Lung (tissue), 12 donors: ENCODE data around the gene DTD2. TPM values are rescaled to one million over a fixed set of nuclear protein-coding genes. Genes with fewer than 3 reads are reported as not detected.

Source experiments
- ATAC-seq: fragments of 200-7000 bp; cut with Tn5 transposase; one replicate; pipeline ENCODE4 v1.9.1; 2020; ENCODE audit warnings: moderate number of reproducible peaks; ENCODE audit not compliant: insufficient read depth, low FRiP score
- DNase-seq, 3 donors: peaks; one replicate each; pipeline ENCODE4 v3.0.0-alpha.2; 2013 to 2017
- H3K27ac ChIP-seq, 2 donors: one replicate each; pipeline ENCODE4 v1.5.1; 2013; ENCODE audit warnings: mild to moderate bottlenecking in 2 of 2, moderate library complexity in 2 of 2, control low read depth in 1 of 2, inconsistent platforms in 1 of 2, low read depth in 1 of 2, low read length in 1 of 2
- H3K27me3 ChIP-seq, 3 donors: one replicate each; pipeline ENCODE4 v1.5.1; 2013; ENCODE audit warnings: low read length in 2 of 3; ENCODE audit not compliant: control insufficient read depth in 3 of 3, insufficient read depth in 3 of 3
- H3K36me3 ChIP-seq, 4 donors: one replicate each; pipeline ENCODE4 v1.5.1; 2013; ENCODE audit warnings: low read length in 4 of 4, mild to moderate bottlenecking in 1 of 4, moderate library complexity in 1 of 4; ENCODE audit not compliant: control insufficient read depth in 4 of 4, insufficient read depth in 4 of 4
- H3K4me1 ChIP-seq, 5 donors: one replicate each; pipeline ENCODE4 v1.5.1; 2013; ENCODE audit warnings: low read length in 5 of 5, mild to moderate bottlenecking in 2 of 5, moderate library complexity in 1 of 5; ENCODE audit not compliant: control insufficient read depth in 5 of 5, insufficient read depth in 5 of 5
- H3K4me3 ChIP-seq: one replicate; pipeline ENCODE4 v1.5.1; 2013; ENCODE audit warnings: mild to moderate bottlenecking, control low read depth, moderate library complexity
- H3K9ac ChIP-seq, 2 donors: one replicate each; pipeline ENCODE4 v1.5.1; 2013; ENCODE audit warnings: low read length in 2 of 2, control low read depth in 1 of 2; ENCODE audit not compliant: insufficient read depth in 1 of 2
- H3K9me3 ChIP-seq, 4 donors: one replicate each; pipeline ENCODE4 v1.5.1; 2013; ENCODE audit warnings: low read length in 3 of 4, mild to moderate bottlenecking in 1 of 4, moderate library complexity in 1 of 4; ENCODE audit not compliant: control insufficient read depth in 4 of 4, insufficient read depth in 3 of 4
- CTCF ChIP-seq: IDR thresholded peaks from 2 replicates; pipeline ENCODE4 v1.5.1; 2012; ENCODE audit warnings: mild to moderate bottlenecking; ENCODE audit errors: control extremely low read depth, extremely low read depth
- WGBS, 2 donors: extraction: QIAGEN DNeasy Blood & Tissue Kit; methylation state at CpG; one replicate each; pipeline ENCODE4 v1.1.7; 2013; 5-methylcytosine and 5-hydroxymethylcytosine counted together
- polyA plus RNA-seq, 2 donors: library from polyadenylated mRNA; stranded (reverse); fragments of 200-250 nt; gene quantifications; one replicate each; pipeline ENCODE4 v1.2.1, GENCODE V29; 2013
- total RNA-seq, 2 donors: library from RNA; depleted of rRNA in 1 of 2; stranded (reverse); fragments of >200 nt in 1 of 2; gene quantifications; one replicate each; pipeline ENCODE4 v1.2.1, GENCODE V29; 2014 to 2021
- donor health status: control.
- donor health status: control.
- donor health status: Bipolar disorder and iron deficiency.
- donor health status: healthy.
- donor health status: DM: yes; HTN: yes; CAD: no.

The DTD2 gene
- total and polyA plus RNA-seq, 4 donors: 10.4 to 33.3 (median 17.3) TPM

GRCh38 chr14:31435276-31435675 lies 22.0 kb downstream of the DTD2 start:
- Histone ChIP-seq H3K9ac (no peak overlapping the region), H3K27me3 (no peaks in the 10 kb centered on the region), H3K9me3 (peaks cover 0 to 6% (median 0%) of the 10 kb centered on the region in 4 donors), H3K36me3 (peaks cover under 1 to 5% (median 2%) of the 10 kb centered on the region in 4 donors), H3K4me3 (no peak overlapping the region), H3K27ac (no peak overlapping the region), H3K4me1 (peaks cover 0 to 7% (median 0%) of the 10 kb centered on the region in 5 donors)
- DNase-seq: peak in 1 of 3 donors; percentile 23
- TF ChIP-seq CTCF: no peak
- peak; percentile 34 for ATAC-seq

DNA sequence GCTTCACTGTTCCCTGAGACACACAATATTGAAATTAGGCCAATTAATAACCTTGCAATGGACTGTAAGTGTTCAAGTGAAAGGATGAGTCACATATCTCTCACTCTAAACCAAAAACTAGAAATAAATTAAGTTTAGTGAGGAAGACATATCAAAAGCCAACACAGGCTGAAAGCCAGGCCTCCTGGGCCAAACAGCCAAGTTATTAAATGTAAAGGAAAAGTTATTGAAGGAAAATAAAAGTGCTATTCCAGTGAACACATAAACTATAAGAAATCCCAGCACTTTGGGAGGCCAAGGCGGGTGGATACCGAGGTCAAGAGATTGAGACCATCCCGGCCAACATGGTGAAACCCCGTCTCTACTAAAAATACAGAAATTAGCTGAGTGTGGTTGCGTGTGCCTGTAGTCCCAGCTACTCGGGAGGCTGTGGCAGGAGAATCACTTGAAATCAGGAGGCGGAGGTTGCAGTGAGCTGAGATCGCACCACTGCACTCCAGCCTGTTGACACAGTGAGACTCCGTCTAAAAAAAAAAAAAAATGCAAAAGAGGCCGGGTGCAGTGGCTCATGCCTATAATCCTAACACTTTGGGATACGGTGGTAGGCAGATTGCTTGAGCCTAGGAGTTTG lies 26.6 kb downstream of the DTD2 start:
- ATAC-seq (no peak), DNase-seq (no peak)
- H3K27ac ChIP-seq: no peak overlapping the region
- 92 to 97% methylated on average over 11 of the region's 11 CpGs for WGBS, 2 donors
- H3K4me3 ChIP-seq: no peak overlapping the region
- H3K9ac ChIP-seq: no peak overlapping the region
- peaks cover 0 to 6% (median 0%) of the 10 kb centered on the region in 4 donors for H3K9me3 ChIP-seq
- peaks cover 0 to 5% (median 2%) of the 10 kb centered on the region in 4 donors for H3K36me3 ChIP-seq
- H3K27me3 ChIP-seq: no peaks in the 10 kb centered on the region
- no peak for TF ChIP-seq CTCF
- H3K4me1 ChIP-seq: peaks cover 0 to 7% (median 0%) of the 10 kb centered on the region in 5 donors

DNA sequence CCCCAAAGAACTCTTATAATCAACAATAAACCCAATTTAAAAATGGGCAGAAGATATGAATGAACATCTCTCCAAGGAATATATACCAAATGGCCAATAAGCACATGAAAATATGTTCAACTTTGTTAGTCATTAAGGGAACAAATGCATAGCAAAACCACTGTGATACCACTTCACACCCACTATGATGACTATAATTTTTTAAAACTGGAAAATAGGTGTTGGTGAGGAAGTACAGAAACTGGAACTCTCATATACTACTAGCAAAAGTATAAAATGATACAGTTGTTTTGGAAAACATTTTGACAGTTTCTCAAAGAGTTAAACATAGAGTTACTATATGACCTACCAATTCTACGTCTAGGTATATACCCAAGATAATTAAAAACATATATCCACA lies 27.5 kb downstream of the DTD2 start:
- Histone ChIP-seq H3K9ac (no peak overlapping the region), H3K27ac (no peak overlapping the region), H3K9me3 (peaks cover 0 to 6% (median 0%) of the 10 kb centered on the region in 4 donors), H3K36me3 (peaks cover 0 to 5% (median 2%) of the 10 kb centered on the region in 4 donors), H3K27me3 (no peaks in the 10 kb centered on the region), H3K4me1 (peaks cover 0 to 1% (median 0%) of the 10 kb centered on the region in 5 donors), H3K4me3 (no peak overlapping the region)
- no peak for TF ChIP-seq CTCF
- no peak for ATAC-seq
- no peak for DNase-seq
- WGBS, 2 donors: 93 to 94% methylated on average over 1 of the region's 1 CpG

DNA sequence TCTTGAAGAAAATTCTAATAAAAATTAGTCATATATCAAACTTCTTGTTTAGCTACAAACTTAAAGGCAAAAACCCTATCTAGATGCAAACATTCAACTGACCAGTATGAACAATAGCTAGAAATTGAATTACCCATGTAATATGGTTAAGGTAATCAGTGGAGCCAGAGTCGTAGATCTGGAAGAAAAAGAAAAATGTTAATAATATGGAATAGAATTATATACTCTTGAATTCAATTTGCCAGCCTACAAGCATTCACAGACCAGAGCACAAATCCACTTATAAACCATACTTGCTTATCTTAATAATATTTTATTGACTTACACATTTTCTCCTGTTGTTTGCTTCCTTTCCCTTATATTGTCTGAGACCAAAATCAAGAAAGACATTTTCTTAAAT lies 29.3 kb downstream of the DTD2 start:
- Histone ChIP-seq H3K4me1 (peaks cover 0 to 1% (median 0%) of the 10 kb centered on the region in 5 donors), H3K4me3 (no peak overlapping the region), H3K9ac (no peak overlapping the region), H3K9me3 (peaks cover 0 to 6% (median 0%) of the 10 kb centered on the region in 4 donors), H3K27me3 (no peaks in the 10 kb centered on the region), H3K27ac (no peak overlapping the region), H3K36me3 (peaks cover 0 to 5% (median 2%) of the 10 kb centered on the region in 4 donors)
- ATAC-seq (no peak), DNase-seq (no peak)
- TF ChIP-seq CTCF: no peak
- 90 to 94% methylated on average over 1 of the region's 1 CpG for WGBS, 2 donors
